Stimulated activated CD8-positive, alpha-beta memory T cell treated with anti-CD3 and anti-CD28 coated beads, Interleukin-4, amount 100 ng/mL, for 48 hours (primary cell): Measurements from ENCODE around the gene ICE2.
"Not testable (repeated sequence)": the region's sequence is repeated elsewhere in the genome, so short reads cannot be mapped to it uniquely, and the experiment has no call there.

ENCODE experiments used
- DNase-seq: peaks from one replicate; pipeline ENCODE4 v3.0.0-alpha.2; 2020

Gene ICE2

GRCh38 chr15:60405399-60405798 is 73.5 kb downstream of the ICE2 start:
- no peak for DNase-seq

GRCh38 chr15:60404351-60404750 is 74.6 kb downstream of the ICE2 start:
- not testable (repeated sequence) for DNase-seq

DNA sequence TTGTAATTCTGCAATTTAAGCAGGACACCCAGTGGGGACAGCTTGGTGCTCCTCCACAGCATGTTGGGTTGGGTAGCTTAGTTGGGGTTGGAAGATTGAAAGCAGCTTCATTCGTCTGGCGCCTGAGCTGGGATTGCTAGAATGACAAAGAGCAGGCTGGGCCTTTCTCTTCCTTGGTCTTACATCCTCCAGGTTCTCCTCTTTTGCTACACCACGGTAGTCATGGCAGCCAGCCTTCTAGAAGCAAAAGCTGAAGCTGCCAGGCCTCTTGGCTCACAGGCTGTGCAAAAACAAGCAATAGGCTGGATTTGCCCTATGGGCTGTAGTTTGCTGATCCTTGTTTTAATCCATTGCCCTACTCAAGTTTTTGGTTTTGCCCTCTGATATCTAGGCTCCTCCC is 78.0 kb downstream of the ICE2 start:
- no peak for DNase-seq

DNA sequence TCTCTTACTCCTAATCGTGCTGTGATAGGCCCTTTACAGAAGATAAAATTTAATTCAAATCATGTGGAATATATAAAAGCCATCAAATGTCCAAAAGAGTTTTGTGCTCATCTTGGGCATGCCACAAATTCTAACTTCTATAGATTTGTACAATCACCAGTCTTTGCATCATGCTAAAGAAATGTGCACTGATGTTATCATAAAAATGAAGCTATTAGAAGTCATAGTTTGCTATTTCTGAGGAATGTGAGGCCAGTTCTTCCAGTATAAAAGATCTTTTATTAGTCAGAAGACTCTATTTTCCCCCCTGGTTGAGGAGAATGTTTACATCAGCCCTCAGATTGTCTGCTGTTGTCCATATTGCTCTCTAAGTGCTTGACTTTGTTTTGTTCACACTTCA is 79.0 kb downstream of the ICE2 start:
- no peak for DNase-seq

DNA sequence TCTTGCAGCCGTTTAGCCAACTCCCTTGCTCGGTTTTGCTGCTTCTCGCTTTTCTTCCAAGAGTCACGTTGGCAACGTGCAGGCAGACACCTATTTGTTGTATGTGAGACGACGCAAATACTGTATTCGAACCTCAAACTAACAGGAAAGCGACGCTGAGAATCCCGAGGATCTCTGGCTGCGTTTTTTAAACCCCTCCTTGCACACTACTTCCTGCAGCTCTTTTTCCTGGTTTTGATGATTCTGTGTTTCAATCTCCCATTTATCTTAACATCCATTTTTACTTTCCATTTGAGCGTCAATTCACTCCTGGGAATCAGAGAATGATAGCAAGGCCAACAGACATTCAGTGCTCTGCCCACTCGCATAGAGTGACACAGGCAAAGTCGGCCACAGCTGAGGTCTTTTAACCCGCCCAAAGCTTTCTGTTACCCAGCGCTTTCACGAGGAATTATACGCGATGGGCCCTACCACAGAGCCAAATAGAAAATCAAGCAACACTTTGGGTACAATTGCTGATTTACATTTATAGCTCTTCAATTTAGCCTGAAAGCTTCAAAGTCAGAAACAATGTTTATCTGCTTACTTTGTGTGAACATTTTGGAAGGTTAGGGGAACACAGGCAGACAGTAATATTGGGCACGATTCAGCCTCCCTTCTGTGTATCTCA is 79.6 kb downstream of the ICE2 start:
- peak; percentile 37 for DNase-seq

- peak; percentile 84 for DNase-seq
These were observed 81.0 kb downstream of the ICE2 start, which contains the start of gene ANXA2 for GRCh38 chr15:60397772-60398445. ANXA2 (minus strand) TSS chr15:60397986; CDS start chr15:60386075, 11,911 bp downstream.

DNA sequence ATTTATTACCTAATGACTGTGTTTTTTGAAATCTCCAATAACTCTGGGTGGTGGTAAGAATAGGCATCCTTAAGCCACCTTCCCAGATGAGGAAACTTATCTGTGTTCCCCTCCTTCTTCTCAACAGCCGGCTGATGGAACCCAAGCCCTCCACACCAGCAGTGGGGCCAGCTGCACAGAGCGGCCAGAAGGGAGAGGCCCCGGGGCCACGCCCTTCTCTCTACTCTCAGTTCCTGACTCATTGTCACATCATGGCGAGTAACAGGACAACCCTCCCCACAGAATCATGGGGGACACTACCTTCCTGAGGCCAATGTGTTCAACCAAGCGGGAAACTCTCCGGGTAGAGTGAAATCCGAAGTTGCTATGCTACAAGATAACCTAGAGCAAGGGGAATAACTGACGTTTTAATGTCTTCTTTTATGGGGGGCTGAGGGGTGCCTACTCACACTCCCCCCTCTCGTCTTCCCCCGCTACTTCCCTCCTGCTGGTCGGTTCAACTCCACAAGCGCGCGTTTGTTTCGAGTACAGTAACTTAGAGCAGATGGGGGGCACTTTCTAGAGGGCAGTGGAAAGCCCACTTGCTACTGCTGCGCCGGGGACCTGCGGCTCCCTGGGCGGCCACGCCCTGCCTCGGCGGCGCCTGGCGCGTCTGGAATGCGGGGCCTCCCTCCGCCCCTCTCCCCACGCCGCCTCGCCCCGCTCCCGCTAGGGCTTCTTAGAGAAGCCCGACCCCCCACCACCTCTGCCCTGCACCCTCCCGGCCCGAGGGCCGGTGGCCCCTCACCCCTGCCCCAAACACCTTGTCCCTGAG is 81.8 kb downstream of the ICE2 start:
- peak; percentile 74 for DNase-seq

GRCh38 chr15:60396560-60396957 is 82.4 kb downstream of the ICE2 start:
- no peak for DNase-seq

DNA sequence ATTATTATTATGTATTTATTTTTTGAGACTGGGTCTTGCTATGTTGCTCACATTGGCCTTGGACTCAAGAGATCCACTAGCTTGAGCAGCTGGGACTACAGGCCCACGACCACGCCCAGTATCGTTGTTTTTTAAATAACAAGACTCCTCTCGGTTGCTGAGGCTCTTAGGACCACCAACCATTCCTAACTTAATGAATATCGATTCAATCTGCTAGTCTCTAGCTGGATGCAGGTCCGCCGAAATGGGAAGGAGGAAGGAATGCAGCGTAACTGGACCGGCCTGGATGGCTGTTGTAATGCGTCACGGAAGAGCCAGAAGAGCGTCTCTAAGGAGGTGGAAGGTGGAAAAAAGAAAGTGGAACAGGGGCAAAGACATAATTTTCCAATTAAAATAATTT is 82.8 kb downstream of the ICE2 start:
- DNase-seq, result no peak

- DNase-seq, result no peak
These were observed 83.5 kb downstream of the ICE2 start for GRCh38 chr15:60395276-60396011.

- no peak for DNase-seq
These were observed 84.2 kb downstream of the ICE2 start for GRCh38 chr15:60394689-60395097.

GRCh38 chr15:60392986-60393790 is 85.8 kb downstream of the ICE2 start:
- DNase-seq, result peak; percentile 37

GRCh38 chr15:60392601-60392985 is 86.3 kb downstream of the ICE2 start:
- DNase-seq, result peak; percentile 47

DNA sequence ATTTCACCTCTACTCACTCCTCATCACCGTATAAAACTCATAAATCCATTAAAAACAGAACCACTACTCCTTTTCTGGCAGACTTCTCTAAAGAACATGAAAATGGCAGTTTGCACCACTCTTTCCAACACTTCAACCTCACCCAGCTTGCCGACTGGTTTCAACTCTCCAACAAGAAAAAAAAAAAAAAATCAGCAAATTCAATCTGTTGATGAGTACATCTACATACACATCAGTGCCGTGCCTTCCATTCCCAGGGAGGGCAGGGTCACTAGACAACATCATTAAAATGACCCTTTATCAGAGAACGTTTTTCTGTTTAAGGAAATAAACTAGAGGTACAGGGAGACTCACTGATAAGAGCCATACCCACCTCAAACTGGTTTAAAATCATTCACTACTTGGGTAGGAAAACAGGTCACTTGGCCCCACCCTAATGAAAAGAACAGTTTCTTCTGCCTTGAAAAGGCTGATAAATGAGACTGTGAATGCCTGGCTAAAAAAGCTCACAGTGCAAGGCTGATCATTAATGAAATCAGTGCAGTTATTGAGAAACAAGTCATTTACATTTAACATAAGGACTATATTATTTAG is 87.1 kb downstream of the ICE2 start:
- DNase-seq, result no peak

DNA sequence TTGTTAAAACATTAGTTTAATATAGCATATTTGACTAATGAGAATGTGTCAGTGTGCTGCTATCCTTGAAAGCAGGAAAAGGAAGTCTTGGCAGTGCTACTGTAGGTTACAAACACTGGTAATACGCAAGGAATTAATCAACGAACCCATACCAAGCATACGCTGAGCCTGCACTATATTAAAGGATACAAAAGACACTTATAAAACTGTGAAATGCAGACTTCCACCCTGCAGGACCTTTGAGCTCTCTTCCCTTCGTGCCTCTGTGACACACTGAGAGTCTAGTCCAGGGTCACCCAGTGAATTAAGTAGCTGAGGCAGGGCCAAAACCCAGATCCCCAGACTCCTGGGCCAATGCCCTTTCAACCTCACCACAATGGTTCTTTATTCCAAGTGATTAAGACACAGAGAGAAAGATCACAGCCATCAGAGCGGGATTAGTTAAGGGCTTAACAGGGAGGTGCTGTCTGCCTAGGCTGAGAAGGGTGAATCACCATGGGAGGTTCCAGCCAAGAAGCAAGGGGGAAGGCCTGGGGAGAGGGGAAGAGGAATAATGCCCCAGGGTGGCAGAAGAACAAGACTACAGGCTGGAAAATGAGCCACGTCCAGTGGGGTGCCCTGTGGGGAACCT is 88.0 kb downstream of the ICE2 start:
- DNase-seq, result no peak

DNA sequence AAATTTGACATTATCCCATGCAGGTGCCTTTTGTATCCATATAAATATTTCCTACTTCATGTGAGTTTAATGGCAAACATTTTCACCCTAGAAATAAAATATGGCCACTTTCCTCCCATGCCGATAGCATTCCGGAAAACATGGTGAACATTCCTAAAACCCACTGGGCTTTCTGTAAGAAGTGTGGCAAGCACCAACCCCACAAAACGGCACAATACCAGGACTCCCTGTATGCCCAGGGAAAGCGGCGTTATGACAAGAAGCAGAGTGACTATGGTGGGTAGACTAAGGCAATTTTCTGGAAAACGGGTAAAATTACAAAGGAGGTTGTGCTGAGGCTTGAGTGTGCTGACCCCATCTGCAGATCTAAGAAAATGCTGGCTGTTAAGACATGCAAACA is 88.7 kb downstream of the ICE2 start:
- no peak for DNase-seq

DNA sequence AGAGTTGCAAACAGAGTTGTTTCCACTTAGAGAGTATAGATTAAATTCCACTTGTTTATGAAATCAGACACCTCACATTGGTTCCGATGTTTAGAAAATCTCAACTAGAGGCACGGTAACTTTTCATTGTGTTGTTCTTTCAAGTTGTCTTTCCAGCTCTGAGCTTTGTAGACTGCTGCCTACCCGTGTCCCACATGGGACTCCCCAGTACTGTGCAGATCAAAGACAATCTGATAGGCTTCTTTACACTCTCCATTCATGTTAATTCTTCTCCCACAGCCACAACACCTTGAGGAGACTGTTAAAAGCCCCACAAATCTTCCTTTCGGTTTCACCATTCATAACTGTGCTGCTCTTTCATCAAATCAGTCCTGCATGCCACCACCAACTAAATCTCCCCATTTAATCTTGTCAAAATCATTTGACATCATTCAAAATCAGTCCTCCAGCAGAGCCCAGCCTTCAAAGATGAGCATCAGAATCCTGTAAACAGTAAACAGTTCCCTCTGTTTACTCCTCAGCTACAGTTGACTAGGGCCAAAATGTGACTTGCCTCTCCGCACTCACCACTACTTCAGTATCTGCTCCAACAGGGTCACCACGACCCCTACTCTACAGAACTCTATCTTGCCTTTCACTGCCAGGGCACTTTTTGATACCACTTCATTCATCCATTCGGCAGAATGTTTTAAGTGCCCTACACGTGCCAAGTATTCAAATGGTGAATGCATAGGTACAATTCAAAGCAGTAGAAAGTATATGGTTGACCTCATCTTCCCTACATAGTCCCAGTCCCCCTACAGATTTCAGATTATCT is 89.5 kb downstream of the ICE2 start:
- peak; percentile 41 for DNase-seq

- DNase-seq, result no peak
These were observed 91.6 kb downstream of the ICE2 start for GRCh38 chr15:60387321-60387720.

GRCh38 chr15:60386615-60387014 is 92.3 kb downstream of the ICE2 start:
- no peak for DNase-seq
